ENCODE data around the gene NPEPL1.

- TF ChIP-seq EZH2phosphoT487 (IDR thresholded peaks at IDR 0.05; ENCODE audit: insufficient read depth, low read depth) (no peak), EZH2 (IDR thresholded peaks at IDR 0.05; ENCODE audit: insufficient read depth, poor library complexity, severe bottlenecking) (no peak)
Measured at GRCh38 chr20:58666702-58667101, 25.9 kb upstream of the NPEPL1 start.
